Adipocyte (in vitro differentiated cells): ENCODE measurements around the gene DCAF4.
"Not testable (repeated sequence)": the region's sequence is repeated elsewhere in the genome, so short reads cannot be mapped to it uniquely, and the experiment has no call there.

Source experiments
- DNase-seq: peaks from one replicate; pipeline ENCODE4 v3.0.0-alpha.2; 2015; ENCODE audit warnings: low read depth
- H3K27me3 ChIP-seq: replicated peaks from 2 replicates; pipeline ENCODE4 v1.7.0; 2013; ENCODE audit warnings: mild to moderate bottlenecking, low read length, moderate library complexity; ENCODE audit not compliant: control insufficient read depth, insufficient read depth
- H3K36me3 ChIP-seq: 2 replicates; pipeline ENCODE4 v1.7.0; 2013; ENCODE audit warnings: low read length, mild to moderate bottlenecking, moderate library complexity; ENCODE audit not compliant: control insufficient read depth, insufficient read depth, severe bottlenecking
- H3K4me1 ChIP-seq: 2 replicates; pipeline ENCODE4 v1.7.0; 2013; ENCODE audit warnings: mild to moderate bottlenecking, low read length, moderate library complexity; ENCODE audit not compliant: control insufficient read depth, insufficient read depth
- H3K4me3 ChIP-seq: 2 replicates; pipeline ENCODE4 v1.7.0; 2013; ENCODE audit warnings: mild to moderate bottlenecking, low read length, moderate library complexity
- H3K9ac ChIP-seq: 2 replicates; pipeline ENCODE4 v1.7.0; 2013; ENCODE audit warnings: mild to moderate bottlenecking, low read length, moderate library complexity
- H3K9me3 ChIP-seq: 2 replicates; pipeline ENCODE4 v1.7.0; 2013; ENCODE audit warnings: mild to moderate bottlenecking, low read length, moderate library complexity; ENCODE audit not compliant: control insufficient read depth

Gene DCAF4

DNA sequence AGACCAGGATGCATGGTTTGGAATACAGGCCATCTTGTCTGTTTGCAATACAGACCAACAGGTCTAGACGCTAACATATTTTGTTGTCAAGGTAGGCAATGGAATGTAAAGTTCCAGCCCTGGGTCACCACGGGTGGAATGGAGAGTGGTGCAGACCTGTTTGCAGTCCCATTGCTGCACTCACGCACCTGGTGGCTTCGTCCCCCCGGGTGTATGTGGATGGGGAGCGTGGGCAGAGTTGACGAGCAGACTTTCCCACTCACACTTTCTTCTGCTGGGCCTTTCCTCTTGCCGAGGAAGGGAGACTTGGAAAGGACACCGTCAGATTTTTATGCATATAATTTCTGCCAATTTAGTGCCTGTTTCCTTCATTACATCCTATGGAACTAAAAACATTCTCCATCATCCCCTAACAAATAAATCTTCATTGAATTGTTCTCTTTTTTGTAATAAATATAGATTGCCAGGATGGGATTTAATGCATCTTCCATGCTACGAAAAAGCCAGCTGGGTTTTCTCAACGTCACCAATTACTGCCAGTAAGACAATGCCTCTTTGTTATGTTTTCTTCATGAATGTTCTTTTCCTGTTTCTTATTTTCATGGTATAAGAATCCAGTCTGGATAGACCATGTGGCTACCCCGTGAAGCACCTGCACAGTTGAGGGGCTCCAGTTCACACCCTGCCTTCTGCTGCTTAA is 15.2 kb downstream of the DCAF4 start:
- DNase-seq: no peak
- H3K36me3 ChIP-seq: peaks cover 69% of the 10 kb centered on the region

DNA sequence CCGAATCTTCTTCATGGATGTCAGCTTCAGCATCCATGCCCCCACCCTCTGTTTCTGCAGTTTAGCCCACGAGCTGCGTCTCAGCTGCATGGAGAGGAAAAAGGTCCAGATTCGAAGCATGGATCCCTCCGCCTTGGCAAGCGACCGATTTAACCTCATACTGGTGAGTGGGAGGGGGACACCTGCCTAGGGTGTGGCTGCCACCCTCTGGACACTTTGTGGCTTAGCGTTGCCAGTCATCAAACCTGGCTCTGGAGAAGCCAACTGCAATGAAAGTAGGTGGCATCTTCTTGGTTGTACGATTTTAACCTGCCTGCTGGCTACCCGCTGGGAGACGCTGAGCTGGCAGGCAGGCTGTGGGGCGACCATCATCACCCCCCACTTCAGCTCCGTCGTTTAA is 16.7 kb downstream of the DCAF4 start:
- no peaks in the 10 kb centered on the region for H3K9me3 ChIP-seq
- no peak overlapping the region for H3K9ac ChIP-seq
- H3K4me3 ChIP-seq: no peak overlapping the region
- H3K36me3 ChIP-seq: peaks cover 81% of the 10 kb centered on the region
- H3K4me1 ChIP-seq: no peaks in the 10 kb centered on the region
- DNase-seq: no peak
- H3K27me3 ChIP-seq: no peaks in the 10 kb centered on the region

More for the DNA sequence above, 15.2 kb downstream of the DCAF4 start:
- Histone ChIP-seq H3K4me3 (no peak overlapping the region), H3K27me3 (no peaks in the 10 kb centered on the region), H3K9ac (no peak overlapping the region), H3K9me3 (no peaks in the 10 kb centered on the region), H3K4me1 (no peaks in the 10 kb centered on the region)

- H3K36me3 ChIP-seq: peaks cover 72% of the 10 kb centered on the region
- H3K9ac ChIP-seq: no peak overlapping the region
- H3K27me3 ChIP-seq: no peaks in the 10 kb centered on the region
- DNase-seq: no peak
- no peaks in the 10 kb centered on the region for H3K9me3 ChIP-seq
- no peak overlapping the region for H3K4me3 ChIP-seq
- H3K4me1 ChIP-seq: no peaks in the 10 kb centered on the region
Observed at GRCh38 chr14:72943876-72944430, 17.7 kb downstream of the DCAF4 start.

DNA sequence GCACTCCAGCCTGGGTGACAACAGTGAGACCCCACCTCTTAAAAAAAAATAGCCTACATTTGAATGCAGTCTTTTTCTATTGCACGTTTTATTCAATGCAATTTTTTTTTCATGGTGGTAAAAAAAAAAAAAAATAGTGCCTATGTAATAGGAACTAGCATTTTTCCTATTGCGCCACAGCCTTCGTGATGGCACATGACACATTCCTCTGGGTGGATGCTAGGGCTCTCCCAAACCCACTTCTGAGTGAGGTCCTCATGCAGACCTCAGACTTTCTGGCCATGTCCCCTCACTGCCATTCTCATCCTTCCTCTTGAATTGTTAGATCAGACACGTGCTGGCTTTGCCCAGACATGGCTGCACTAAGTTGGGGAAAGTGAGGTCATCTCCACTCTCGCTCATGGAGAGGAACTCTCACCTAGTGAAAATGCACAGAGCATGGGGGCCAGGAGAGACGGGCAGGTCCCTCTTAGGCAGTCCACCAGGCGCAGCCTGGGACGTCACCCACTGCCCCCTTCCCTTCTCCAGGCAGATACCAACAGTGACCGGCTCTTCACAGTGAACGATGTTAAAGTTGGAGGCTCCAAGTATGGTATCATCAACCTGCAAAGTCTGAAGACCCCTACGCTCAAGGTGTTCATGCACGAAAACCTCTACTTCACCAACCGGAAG is 19.2 kb downstream of the DCAF4 start:
- no peak for DNase-seq
- Histone ChIP-seq H3K9me3 (no peaks in the 10 kb centered on the region), H3K4me3 (no peak overlapping the region), H3K27me3 (no peaks in the 10 kb centered on the region), H3K9ac (no peak overlapping the region), H3K4me1 (no peaks in the 10 kb centered on the region), H3K36me3 (peaks cover 59% of the 10 kb centered on the region)

DNA sequence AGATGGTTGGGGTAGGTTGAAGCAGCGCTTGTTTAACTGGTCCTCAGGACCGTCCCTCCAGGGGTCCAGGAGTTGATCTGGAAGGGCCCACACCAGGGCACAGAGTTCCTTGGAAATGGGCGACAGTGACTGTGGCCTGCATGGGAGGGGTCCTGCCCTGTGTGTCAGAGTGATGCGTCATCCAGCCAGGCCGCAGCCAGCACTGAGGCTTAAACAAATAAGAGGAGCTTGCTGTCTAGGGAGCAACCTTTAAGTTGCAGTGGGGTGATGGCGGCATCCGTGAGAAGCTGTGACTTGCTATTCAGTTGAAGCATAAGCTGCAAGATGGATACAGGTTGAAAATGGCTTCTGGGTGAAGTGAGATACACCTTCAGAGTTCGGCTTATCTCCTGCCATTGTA is 20.2 kb downstream of the DCAF4 start:
- Histone ChIP-seq H3K4me3 (no peak overlapping the region), H3K36me3 (peaks cover 54% of the 10 kb centered on the region)
- DNase-seq: peak; percentile 39

DNA sequence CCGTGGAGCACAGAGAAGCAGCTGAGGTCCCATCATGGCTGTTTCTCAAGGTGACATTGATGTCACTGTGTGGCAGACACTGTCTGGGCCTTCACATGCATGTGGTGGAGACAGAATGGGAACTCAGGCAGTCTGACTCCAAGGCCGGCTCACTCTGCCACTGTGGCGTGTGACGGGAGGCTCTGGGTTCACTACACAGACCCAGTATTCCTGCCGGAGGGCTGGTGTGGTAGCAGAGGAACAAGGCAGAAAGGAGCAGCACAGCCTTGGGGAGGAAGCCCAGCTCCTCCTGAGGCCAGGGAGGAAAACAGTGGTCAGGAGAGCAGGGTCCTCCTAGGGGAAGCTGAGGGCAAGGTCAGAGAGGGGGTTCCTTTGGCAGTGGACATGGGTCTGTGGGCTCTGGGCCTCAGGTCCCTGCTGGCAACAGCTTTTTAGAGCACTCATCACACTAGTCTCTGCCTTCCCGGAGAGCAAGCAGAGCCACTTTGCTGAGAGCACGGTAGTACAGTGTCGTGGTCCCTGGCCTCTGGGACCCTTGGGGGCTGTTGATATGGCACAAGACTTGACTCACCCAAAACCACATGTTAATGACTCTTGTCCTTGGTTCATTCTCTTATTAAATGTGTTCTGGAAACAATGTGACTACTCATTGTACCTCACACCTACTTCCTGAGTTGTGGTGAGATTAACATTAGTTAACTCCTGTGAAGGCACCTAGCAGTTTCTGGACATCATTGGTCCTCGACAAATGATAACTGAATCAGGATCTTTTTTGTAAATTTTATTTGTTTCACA is 21.3 kb downstream of the DCAF4 start:
- Histone ChIP-seq H3K36me3 (peaks cover 51% of the 10 kb centered on the region), H3K9ac (no peak overlapping the region)

More for the DNA sequence above, 20.2 kb downstream of the DCAF4 start:
- no peaks in the 10 kb centered on the region for H3K27me3 ChIP-seq
- H3K9me3 ChIP-seq: no peaks in the 10 kb centered on the region
- no peaks in the 10 kb centered on the region for H3K4me1 ChIP-seq
- H3K9ac ChIP-seq: no peak overlapping the region

GRCh38 chr14:72948481-72949138 is 22.3 kb downstream of the DCAF4 start:
- H3K36me3 ChIP-seq: peaks cover 41% of the 10 kb centered on the region
- H3K9me3 ChIP-seq: no peaks in the 10 kb centered on the region
- H3K4me3 ChIP-seq: no peak overlapping the region
- no peaks in the 10 kb centered on the region for H3K4me1 ChIP-seq
- H3K27me3 ChIP-seq: no peaks in the 10 kb centered on the region
- no peak overlapping the region for H3K9ac ChIP-seq
- peak; percentile 88 for DNase-seq

More for the DNA sequence above, 21.3 kb downstream of the DCAF4 start:
- no peak for DNase-seq
- H3K4me1 ChIP-seq: no peaks in the 10 kb centered on the region
- H3K27me3 ChIP-seq: no peaks in the 10 kb centered on the region
- no peaks in the 10 kb centered on the region for H3K9me3 ChIP-seq
- H3K4me3 ChIP-seq: no peak overlapping the region

DNA sequence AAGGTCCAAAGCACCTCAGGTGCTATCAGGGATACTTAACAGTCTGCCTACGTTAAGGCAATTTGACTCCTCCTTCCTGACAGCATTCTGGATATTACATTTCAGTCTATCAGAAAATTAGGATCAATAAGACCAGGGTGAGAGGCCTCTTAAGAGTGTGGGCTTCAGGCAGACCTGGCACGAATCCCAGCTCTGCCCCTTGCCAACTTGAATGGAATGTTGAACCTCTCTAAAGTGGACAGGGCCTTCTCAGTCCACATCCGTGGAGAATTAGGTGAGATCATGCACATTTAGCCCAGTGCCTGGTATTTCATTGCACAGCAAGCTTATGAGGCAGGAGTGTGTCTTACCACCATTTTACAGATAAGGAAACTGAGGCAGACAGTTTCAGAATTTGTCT is 25.9 kb downstream of the DCAF4 start:
- H3K36me3 ChIP-seq: peaks cover 41% of the 10 kb centered on the region
- H3K9ac ChIP-seq: no peak overlapping the region
- no peaks in the 10 kb centered on the region for H3K9me3 ChIP-seq
- H3K4me1 ChIP-seq: no peaks in the 10 kb centered on the region
- no peak for DNase-seq
- no peaks in the 10 kb centered on the region for H3K27me3 ChIP-seq
- no peak overlapping the region for H3K4me3 ChIP-seq

DNA sequence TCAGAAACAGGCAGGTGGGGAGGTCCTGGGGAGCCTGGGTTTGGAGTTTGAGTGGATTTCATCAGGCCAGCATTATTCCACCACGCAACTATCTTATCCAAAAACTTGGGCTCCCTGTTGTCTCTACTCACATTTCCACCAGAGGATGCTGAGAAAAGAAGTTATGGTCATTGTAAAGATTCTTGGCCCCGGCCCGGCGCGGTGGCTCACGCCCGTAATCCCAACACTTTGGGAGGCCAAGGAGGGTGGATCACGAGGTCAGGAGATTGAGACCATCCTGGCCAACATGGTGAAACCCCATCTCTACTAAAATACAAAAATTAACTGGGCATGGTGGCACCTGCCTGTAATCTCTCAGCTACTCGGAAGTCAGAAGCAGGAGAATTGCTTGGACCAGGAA is 30.5 kb downstream of the DCAF4 start:
- not testable (repeated sequence) for H3K4me1 ChIP-seq, H3K9me3 ChIP-seq, DNase-seq, H3K27me3 ChIP-seq, H3K9ac ChIP-seq, H3K4me3 ChIP-seq
- peaks cover 70% of the 10 kb centered on the region for H3K36me3 ChIP-seq

DNA sequence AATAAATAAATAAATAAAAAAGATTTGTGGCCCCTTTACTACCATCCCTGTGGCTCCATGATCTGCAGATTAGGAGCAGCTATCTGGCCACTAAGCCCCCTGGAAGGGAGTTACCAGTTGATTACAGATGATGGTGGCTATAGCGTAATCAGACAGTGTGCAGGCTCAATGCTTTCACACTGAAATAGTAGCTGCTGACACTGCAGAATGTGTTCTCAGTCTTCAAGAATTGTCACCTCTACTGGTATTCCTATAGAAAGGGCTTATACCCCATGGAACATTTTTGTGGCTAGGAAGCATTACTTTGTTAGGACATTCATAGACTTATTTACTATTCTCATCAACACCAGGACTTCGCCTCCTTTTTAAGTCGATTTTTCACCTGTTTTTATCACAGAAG is 30.9 kb downstream of the DCAF4 start:
- H3K4me3 ChIP-seq: no peak overlapping the region
- H3K9ac ChIP-seq: no peak overlapping the region
- no peaks in the 10 kb centered on the region for H3K9me3 ChIP-seq
- DNase-seq: no peak
- no peaks in the 10 kb centered on the region for H3K27me3 ChIP-seq
- H3K36me3 ChIP-seq: peaks cover 65% of the 10 kb centered on the region
- H3K4me1 ChIP-seq: no peaks in the 10 kb centered on the region

- Histone ChIP-seq H3K4me3 (no peak overlapping the region), H3K9ac (no peak overlapping the region), H3K4me1 (no peaks in the 10 kb centered on the region), H3K9me3 (no peaks in the 10 kb centered on the region), H3K27me3 (no peaks in the 10 kb centered on the region), H3K36me3 (peaks cover 64% of the 10 kb centered on the region)
- no peak for DNase-seq
Observed at GRCh38 chr14:72958548-72958947, 32.3 kb downstream of the DCAF4 start.
